HuH-7 (cell line): ENCODE measurements around the gene DAPK2.
A peak's percentile ranks its signal among the peaks of the same experiment; 100 is the strongest.

Source experiments
- DNase-seq: peaks from one replicate; pipeline ENCODE4 v3.0.0; 2011; ENCODE audit warnings: low spot score

The DAPK2 gene

GRCh38 chr15:63893866-63894661, 152.2 kb downstream of the DAPK2 start:
- no peak for DNase-seq

- no peak for DNase-seq
Observed at GRCh38 chr15:63892794-63893441, 153.4 kb downstream of the DAPK2 start.

GRCh38 chr15:63891768-63892133, 154.5 kb downstream of the DAPK2 start:
- DNase-seq = no peak

GRCh38 chr15:63891079-63891767, 155.1 kb downstream of the DAPK2 start:
- peak; percentile 74 for DNase-seq

GRCh38 chr15:63890617-63891016, 155.7 kb downstream of the DAPK2 start:
- DNase-seq = no peak

GRCh38 chr15:63889831-63890230, 156.5 kb downstream of the DAPK2 start:
- DNase-seq = no peak

- no peak for DNase-seq
Observed at GRCh38 chr15:63888823-63889222, 157.5 kb downstream of the DAPK2 start.

- DNase-seq = no peak
Observed at GRCh38 chr15:63888146-63888545, 158.1 kb downstream of the DAPK2 start.

GRCh38 chr15:63887630-63888029, 158.7 kb downstream of the DAPK2 start:
- DNase-seq = no peak

- DNase-seq = no peak
Observed at GRCh38 chr15:63884953-63885352, 161.3 kb downstream of the DAPK2 start.

GRCh38 chr15:63881431-63881830, 164.9 kb downstream of the DAPK2 start:
- no peak for DNase-seq

- no peak for DNase-seq
Observed at GRCh38 chr15:63880744-63881143, 165.5 kb downstream of the DAPK2 start.

- no peak for DNase-seq
Observed at GRCh38 chr15:63879995-63880394, 166.3 kb downstream of the DAPK2 start.

GRCh38 chr15:63879211-63879610, 167.1 kb downstream of the DAPK2 start:
- no peak for DNase-seq

GRCh38 chr15:63877713-63878271, 168.5 kb downstream of the DAPK2 start:
- no peak for DNase-seq

- no peak for DNase-seq
Observed at GRCh38 chr15:63876085-63876662, 170.1 kb downstream of the DAPK2 start.

- no peak for DNase-seq
Observed at GRCh38 chr15:63874616-63875015, 171.7 kb downstream of the DAPK2 start.

GRCh38 chr15:63872759-63873510, 173.3 kb downstream of the DAPK2 start:
- no peak for DNase-seq

GRCh38 chr15:63870487-63871209, 175.6 kb downstream of the DAPK2 start:
- peak; percentile 74 for DNase-seq

- no peak for DNase-seq
Observed at GRCh38 chr15:63870043-63870394, 176.3 kb downstream of the DAPK2 start.
